Erythroblast (primary cell): ENCODE data around the gene EDDM13.
"Not testable (repeated sequence)": the region's sequence is repeated elsewhere in the genome, so short reads cannot be mapped to it uniquely, and the experiment has no call there.

Experiments used
- GATA1 ChIP-seq: IDR thresholded peaks from 2 replicates; pipeline ENCODE4 v1.6.1; 2011; ENCODE audit warnings: low read depth, mild to moderate bottlenecking, control low read depth, low read length, moderate library complexity
- POLR2A ChIP-seq: IDR thresholded peaks from 2 replicates; pipeline ENCODE4 v1.6.1; 2011; ENCODE audit warnings: mild to moderate bottlenecking, low read length

DNA sequence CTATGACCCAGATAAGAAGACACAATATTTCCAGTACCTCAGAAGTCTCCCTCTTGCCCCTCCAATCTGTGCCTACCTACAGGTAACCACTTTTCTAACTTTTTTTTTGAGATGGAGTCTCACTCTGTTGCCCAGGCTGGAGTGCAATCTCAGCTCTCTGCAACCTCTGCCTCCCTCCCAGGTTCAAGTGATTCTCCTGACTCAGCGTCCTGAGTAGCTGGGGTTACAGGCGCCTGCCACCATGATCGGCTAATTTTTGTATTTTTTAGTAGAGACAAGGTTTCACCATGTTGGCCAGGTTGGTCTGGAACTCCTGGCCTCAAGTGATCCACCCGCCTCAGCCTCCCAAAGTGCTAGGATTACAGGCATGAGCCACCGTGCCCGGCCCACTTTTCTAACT lies 10.6 kb upstream of the EDDM13 start:
- TF ChIP-seq POLR2A, GATA1: not testable (repeated sequence)
